Naive thymus-derived CD8-positive, alpha-beta T cell (primary cell): ENCODE data around the gene CSMD2. TPM values are rescaled to one million over a fixed set of nuclear protein-coding genes. Genes with fewer than 3 reads are reported as not detected.

Experiments used
- ATAC-seq, 2 donors: fragments of 150-1000 bp; cut with Tn5 transposase in 1 of 2; sonication (Bioruptor Pico), chemical (Tn5 transposase) in 1 of 2; 1 replicate in 1 of 2; 2 replicates in 1 of 2; pipeline ENCODE4 v1.10.0; 2021; ENCODE audit warnings: mild to moderate bottlenecking in 2 of 2, moderate library complexity in 2 of 2
- POLR2A ChIA-PET: fragments of 350-600 bp; sonication (Branson Sonifier 250); formaldehyde crosslinking; loops from one replicate; lab custom pipeline; 2021; ENCODE audit warnings: antibody characterized with exemption; lab: Charles Lee
- DNase-seq, 10 donors: peaks; one replicate each; pipeline versions ENCODE4 v3.0.0 to v3.0.0-alpha.2; 2020 to 2022
- H3K27ac Mint-ChIP-seq, 10 donors: one replicate each; pipeline ENCODE4 v1.8.0; 2020 to 2022; ENCODE audit warnings: mild to moderate bottlenecking in 10 of 10, mixed read lengths in 10 of 10, moderate library complexity in 4 of 10, inconsistent platforms in 1 of 10
- H3K27me3 Mint-ChIP-seq, 5 donors: one replicate each; pipeline ENCODE4 v1.8.0; 2021 to 2022; ENCODE audit warnings: mixed read lengths in 5 of 5
- H3K36me3 Mint-ChIP-seq, 3 donors: one replicate each; pipeline ENCODE4 v1.8.0; 2020 to 2022; ENCODE audit warnings: mixed read lengths in 3 of 3, mild to moderate bottlenecking in 2 of 3, inconsistent platforms in 1 of 3
- H3K4me1 Mint-ChIP-seq, 4 donors: one replicate each; pipeline ENCODE4 v1.8.0; 2021 to 2022; ENCODE audit warnings: mixed read lengths in 4 of 4
- H3K4me3 Mint-ChIP-seq, 10 donors: one replicate each; pipeline ENCODE4 v1.8.0; 2020 to 2022; ENCODE audit warnings: mild to moderate bottlenecking in 10 of 10, mixed read lengths in 10 of 10, moderate library complexity in 6 of 10, inconsistent platforms in 1 of 10
- H3K9me3 Mint-ChIP-seq, 9 donors: one replicate each; pipeline ENCODE4 v1.8.0; 2020 to 2022; ENCODE audit warnings: mixed read lengths in 9 of 9, mild to moderate bottlenecking in 3 of 9, inconsistent platforms in 1 of 9, moderate library complexity in 1 of 9
- polyA plus RNA-seq, 3 donors: library from polyadenylated mRNA; unstranded; fragments of 300-500 nt; fragmentation: Illumina TruSeq; gene quantifications; one replicate each; pipeline ENCODE4 v1.2.3, GENCODE V29; 2021
- total RNA-seq, 8 experiments: library from RNA in 2 of 8; stranded (reverse) in 2 of 8; gene quantifications; one replicate each; pipeline ENCODE4 v1.2.3 and lab custom pipeline; 2021 to 2026

Gene CSMD2
- total and polyA plus RNA-seq, 5 experiments from 2014 or later, result not detected

DNA sequence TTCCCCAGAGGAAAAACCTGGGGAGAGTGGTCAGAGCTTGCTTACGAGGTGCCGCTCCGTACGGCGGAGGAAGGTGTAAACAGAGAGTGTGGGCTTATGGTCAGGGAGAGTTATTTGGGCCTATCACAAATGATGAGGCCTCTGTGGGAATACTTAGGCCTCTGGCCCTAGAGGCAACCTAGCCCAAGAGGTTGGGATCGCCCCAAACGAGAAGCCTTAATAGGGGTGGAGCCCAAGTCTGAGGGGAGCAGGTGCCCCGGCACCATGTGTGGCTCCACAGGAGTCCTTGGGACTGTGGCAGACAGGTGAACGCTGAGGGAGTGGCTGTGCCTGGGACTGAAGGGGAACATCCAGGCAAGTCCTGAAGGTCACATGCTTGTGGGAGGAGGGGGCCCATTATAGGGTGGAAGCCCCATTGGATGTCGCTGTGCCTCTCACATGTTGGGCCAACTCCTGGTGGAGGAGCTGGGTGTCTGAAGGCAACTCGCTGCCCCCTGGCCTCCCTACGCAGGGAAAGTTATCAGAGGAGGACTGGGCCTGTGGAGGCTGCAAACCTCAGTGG, 557.5 kb downstream of the CSMD2 start:
- ATAC-seq (no peak), DNase-seq (no peak)
- Mint-ChIP-seq H3K36me3 (no peaks in the 10 kb centered on the region), H3K4me1 (no peaks in the 10 kb centered on the region), H3K27me3 (peaks cover 0 to 20% (median 0%) of the 10 kb centered on the region in 5 donors), H3K9me3 (no peaks in the 10 kb centered on the region), H3K4me3 (no peak overlapping the region), H3K27ac (peak overlapping the region in 1 of 10 donors; percentile 54)
- POLR2A ChIA-PET, result no interaction called here

DNA sequence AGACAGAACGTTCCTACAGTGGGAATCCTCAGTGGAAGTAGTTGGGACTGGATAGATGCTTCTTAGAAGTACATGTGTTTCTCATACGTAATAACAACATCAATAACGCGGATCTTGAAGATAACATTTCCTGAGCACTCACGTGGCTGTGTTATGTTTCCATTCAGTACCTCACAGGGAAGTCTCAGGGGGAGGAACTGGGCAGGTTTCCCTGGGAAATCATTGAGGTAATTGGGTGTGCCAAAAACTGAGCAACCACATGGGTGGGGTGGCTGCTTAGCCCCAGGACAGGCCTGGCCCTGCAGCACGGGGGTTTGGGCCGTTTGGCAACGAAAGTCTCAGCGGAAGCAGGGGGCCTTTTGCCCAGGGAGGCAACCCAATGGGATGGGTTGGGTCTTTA, 558.8 kb downstream of the CSMD2 start:
- POLR2A ChIA-PET, result no interaction called here
- DNase-seq, result no peak
- no peaks in the 10 kb centered on the region for H3K9me3 Mint-ChIP-seq
- peaks cover 0 to 20% (median 3%) of the 10 kb centered on the region in 5 donors for H3K27me3 Mint-ChIP-seq
- H3K4me3 Mint-ChIP-seq, result no peak overlapping the region
- H3K4me1 Mint-ChIP-seq, result no peaks in the 10 kb centered on the region
- no peak for ATAC-seq
- no peaks in the 10 kb centered on the region for H3K36me3 Mint-ChIP-seq
- H3K27ac Mint-ChIP-seq, result no peak overlapping the region

DNA sequence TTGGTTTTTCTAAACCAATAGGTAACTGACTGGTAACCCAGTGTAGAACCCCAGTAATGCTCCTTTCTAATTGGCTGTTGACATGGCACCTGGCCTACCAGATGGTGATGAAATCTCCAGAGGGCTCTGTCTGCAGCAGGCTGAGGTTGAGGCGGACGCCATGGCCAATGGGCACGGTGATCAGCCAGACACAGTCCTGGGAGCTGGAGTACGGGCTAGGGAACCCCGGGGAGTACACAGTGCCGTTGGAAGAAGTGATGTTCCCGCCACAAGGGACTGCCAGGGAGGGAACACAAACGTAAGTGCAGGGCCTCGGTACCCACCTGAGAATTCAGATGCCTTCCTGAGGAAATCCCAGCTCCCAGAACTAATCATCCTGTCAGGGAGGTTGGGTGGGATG, 562.8 kb downstream of the CSMD2 start:
- POLR2A ChIA-PET, result no interaction called here
- no peak for DNase-seq
- no peaks in the 10 kb centered on the region for H3K36me3 Mint-ChIP-seq
- H3K9me3 Mint-ChIP-seq, result peaks cover 0 to 3% (median 0%) of the 10 kb centered on the region in 9 donors
- peaks cover under 1 to 48% (median 6%) of the 10 kb centered on the region in 5 donors for H3K27me3 Mint-ChIP-seq
- H3K27ac Mint-ChIP-seq, result no peak overlapping the region
- H3K4me3 Mint-ChIP-seq, result no peak overlapping the region
- no peak for ATAC-seq
- H3K4me1 Mint-ChIP-seq, result no peaks in the 10 kb centered on the region

DNA sequence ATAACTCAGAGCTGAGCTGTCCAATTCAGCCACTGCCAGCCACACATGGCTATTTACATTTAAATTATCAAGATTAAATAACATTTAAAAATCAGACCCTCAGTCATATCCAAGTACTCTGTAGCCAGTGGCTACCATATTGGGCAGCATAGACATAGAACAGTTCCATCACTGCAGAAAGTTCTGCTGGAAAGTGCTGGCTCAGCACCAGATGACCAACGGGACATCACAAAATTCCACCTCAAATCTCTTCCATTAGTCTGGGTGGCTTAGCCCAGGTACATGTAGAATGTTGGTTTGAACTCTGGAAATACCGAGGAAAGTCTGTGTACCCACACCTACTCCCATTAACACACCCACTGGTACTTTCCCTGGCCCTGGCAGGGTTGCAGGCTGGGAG, 563.3 kb downstream of the CSMD2 start:
- H3K4me3 Mint-ChIP-seq, result no peak overlapping the region
- ATAC-seq (no peak), DNase-seq (no peak)
- H3K36me3 Mint-ChIP-seq, result no peaks in the 10 kb centered on the region
- H3K4me1 Mint-ChIP-seq, result no peaks in the 10 kb centered on the region
- H3K27me3 Mint-ChIP-seq, result peaks cover 3 to 50% (median 11%) of the 10 kb centered on the region in 5 donors
- H3K27ac Mint-ChIP-seq, result no peak overlapping the region
- POLR2A ChIA-PET, result no interaction called here
- H3K9me3 Mint-ChIP-seq, result peaks cover 0 to 3% (median 0%) of the 10 kb centered on the region in 9 donors

DNA sequence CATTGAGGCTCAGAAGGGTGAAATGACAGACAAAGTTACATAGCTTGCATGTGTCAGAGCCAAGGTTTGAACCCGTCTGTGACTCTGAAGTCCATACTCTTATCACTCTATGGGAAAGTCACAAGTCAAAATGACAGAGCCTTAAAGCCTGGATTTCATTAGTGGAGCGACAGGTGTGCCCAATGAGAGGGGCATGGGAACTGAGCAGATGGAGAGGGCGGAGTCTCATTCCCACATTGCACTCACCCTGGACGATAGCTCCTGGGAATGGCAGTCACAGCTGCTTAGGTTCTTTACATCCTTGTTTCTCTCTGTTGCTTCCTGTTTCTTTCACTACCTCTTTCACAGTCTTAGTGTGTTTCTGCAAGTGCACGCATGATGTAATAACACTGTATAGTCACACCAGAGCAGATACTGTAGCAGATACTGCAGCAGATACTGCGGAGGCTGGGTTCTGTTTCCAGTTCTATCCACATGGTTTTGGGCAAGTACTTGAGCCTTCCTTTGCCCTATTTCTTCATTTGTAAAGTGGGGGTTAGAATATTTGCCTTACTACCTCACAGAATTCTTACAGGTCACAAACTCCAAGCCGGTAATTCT, 565.4 kb downstream of the CSMD2 start:
- Mint-ChIP-seq H3K4me3 (no peak overlapping the region), H3K36me3 (no peaks in the 10 kb centered on the region), H3K27ac (no peak overlapping the region), H3K27me3 (peaks cover 15 to 54% (median 28%) of the 10 kb centered on the region in 5 donors), H3K4me1 (no peaks in the 10 kb centered on the region), H3K9me3 (peaks cover 0 to 3% (median 0%) of the 10 kb centered on the region in 9 donors)
- ATAC-seq, result no peak
- POLR2A ChIA-PET, result no interaction called here
- DNase-seq, result no peak

DNA sequence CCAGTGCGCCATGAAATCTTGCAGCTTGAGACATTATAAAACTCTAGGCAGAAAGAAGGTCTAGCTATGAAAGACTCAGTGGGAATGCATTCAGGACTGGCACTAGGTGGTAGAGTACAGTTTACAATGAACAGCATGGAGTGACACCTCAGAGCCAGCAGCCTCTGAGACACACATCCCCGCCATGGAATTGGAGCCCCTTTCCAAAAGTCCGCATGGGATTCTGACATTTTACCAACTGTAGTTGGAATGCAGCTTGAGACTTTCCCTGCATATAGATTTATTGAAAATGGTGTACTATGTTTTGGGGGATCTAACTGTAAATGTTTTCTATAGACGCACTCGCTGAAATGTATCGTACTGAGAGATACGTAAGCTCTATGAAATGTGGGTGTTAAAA, 576.3 kb downstream of the CSMD2 start:
- Mint-ChIP-seq H3K27ac (no peak overlapping the region), H3K4me1 (no peaks in the 10 kb centered on the region), H3K4me3 (no peak overlapping the region), H3K36me3 (no peaks in the 10 kb centered on the region), H3K9me3 (peaks cover 0 to 1% (median 0%) of the 10 kb centered on the region in 9 donors), H3K27me3 (peaks cover 0 to 18% (median 7%) of the 10 kb centered on the region in 5 donors)
- DNase-seq (no peak), ATAC-seq (no peak)
- POLR2A ChIA-PET, result no interaction called here

DNA sequence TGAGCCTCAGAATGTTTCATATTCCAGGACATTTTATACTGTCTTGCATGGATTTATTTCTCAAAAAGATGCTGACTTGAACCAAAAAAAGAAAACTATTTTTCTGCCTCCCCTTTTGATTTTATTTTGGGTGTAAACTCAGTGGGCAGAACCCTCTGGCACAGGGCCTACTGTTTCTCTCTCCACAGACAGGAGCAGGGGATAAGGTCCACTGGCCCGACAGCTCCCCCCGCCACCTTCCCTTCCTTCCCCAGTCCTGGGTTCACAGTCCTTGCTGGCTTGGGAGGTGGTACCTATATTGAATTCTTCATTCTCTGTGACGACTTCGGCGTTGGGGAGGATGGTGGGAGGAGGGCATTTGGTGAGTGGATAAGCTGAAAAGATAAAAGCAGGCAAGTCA, 578.2 kb downstream of the CSMD2 start:
- DNase-seq, result no peak
- Mint-ChIP-seq H3K27ac (no peak overlapping the region), H3K4me3 (no peak overlapping the region), H3K27me3 (peaks cover 0 to 12% (median 4%) of the 10 kb centered on the region in 5 donors), H3K9me3 (no peaks in the 10 kb centered on the region), H3K36me3 (no peaks in the 10 kb centered on the region), H3K4me1 (no peaks in the 10 kb centered on the region)
- no peak for ATAC-seq
- POLR2A ChIA-PET, result no interaction called here

DNA sequence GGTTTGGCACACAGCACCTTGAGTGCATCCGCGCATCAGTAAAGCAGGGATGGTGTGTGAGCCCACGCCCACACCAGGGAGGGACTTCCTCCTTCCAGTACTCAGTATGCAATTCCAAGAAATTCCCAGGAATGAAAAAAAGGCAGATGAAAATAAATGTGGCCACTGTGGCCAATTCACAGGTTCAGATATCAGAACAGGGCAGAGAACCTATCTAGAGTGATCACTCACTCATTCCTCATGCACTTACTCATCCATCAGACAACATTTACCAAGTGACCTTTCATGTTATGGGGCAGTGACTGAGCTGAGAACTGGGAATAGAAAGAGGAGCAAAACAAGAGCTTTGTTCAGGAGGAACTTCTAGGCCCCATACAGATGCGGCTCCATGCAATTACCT, 578.9 kb downstream of the CSMD2 start:
- ATAC-seq (no peak), DNase-seq (no peak)
- H3K27ac Mint-ChIP-seq, result no peak overlapping the region
- peaks cover 0 to 17% (median 6%) of the 10 kb centered on the region in 5 donors for H3K27me3 Mint-ChIP-seq
- no peaks in the 10 kb centered on the region for H3K36me3 Mint-ChIP-seq
- POLR2A ChIA-PET, result no interaction called here
- no peak overlapping the region for H3K4me3 Mint-ChIP-seq
- no peaks in the 10 kb centered on the region for H3K9me3 Mint-ChIP-seq
- H3K4me1 Mint-ChIP-seq, result no peaks in the 10 kb centered on the region

DNA sequence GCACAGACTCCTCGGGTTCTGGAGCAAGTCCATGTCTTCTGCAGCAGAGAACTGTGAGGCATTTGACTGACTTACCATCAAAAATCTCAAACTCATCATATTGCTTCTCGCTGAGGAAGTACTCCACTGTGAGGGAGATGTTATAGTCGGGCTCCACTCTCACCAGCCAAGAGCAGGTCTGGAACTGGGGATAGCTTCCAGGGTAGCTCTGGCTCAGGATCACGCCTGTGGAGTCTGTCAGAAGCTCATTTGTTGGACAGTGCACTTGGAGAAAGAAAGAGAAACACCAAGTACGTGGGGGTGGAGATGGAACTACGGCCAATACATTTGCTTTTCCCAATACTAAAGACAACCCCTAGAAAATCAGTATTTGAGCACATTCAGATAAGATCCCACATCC, 581.5 kb downstream of the CSMD2 start:
- no peak for DNase-seq
- POLR2A ChIA-PET, result no interaction called here

DNA sequence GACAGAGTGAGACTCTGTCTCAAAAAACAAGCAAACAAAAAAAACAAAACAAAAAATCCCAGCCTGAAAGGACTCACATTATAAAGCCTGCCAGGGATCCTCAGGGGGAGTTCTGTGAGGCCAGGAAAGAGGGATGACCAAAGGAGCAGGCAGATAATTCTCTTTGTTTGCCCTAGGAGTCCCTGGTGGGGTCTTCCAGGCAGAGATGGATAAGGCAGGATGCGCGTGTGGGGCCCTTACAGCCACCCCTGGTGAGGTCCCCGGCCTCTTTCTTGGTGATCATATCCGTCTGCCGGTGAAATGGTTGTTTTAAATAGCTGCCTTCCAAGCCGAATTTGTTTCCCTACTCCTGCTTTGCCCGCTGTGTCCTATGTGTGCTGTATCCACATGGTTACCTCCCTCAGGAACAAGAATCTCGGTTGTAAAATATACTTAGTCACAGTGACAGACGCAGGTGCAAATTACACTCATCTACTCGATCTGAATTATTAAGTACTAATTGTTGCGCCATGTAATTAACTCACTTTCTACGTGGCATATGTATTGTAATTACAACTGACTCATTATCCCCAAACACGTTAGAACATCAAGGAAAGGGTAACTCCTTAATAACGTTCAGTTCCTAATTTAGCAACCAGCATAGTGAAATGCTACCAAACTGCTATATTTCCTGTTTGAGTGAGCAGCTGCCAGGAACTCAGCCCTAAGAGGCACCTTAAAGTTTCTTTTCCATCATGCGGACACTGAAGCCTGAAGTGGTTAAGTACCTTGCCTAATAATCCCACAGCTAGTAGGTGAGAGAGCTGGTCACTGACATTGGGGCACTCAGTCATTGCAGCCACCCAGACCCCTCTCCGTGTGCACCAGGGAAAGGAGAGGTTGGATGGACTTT, 586.2 kb downstream of the CSMD2 start:
- DNase-seq, result no peak
- no peaks in the 10 kb centered on the region for H3K36me3 Mint-ChIP-seq
- H3K27me3 Mint-ChIP-seq, result peaks cover 18 to 52% (median 36%) of the 10 kb centered on the region in 5 donors
- ATAC-seq, result no peak
- no peaks in the 10 kb centered on the region for H3K9me3 Mint-ChIP-seq
- H3K4me1 Mint-ChIP-seq, result no peaks in the 10 kb centered on the region
- H3K4me3 Mint-ChIP-seq, result no peak overlapping the region
- POLR2A ChIA-PET, result no interaction called here
- peak overlapping the region in 1 of 10 donors; percentile 15 for H3K27ac Mint-ChIP-seq

More for the DNA sequence above, 581.5 kb downstream of the CSMD2 start:
- no peak overlapping the region for H3K27ac Mint-ChIP-seq
- H3K4me1 Mint-ChIP-seq, result no peaks in the 10 kb centered on the region
- no peak overlapping the region for H3K4me3 Mint-ChIP-seq
- H3K27me3 Mint-ChIP-seq, result peaks cover 2 to 38% (median 10%) of the 10 kb centered on the region in 5 donors
- H3K36me3 Mint-ChIP-seq, result no peaks in the 10 kb centered on the region
- no peak for ATAC-seq
- H3K9me3 Mint-ChIP-seq, result no peaks in the 10 kb centered on the region

DNA sequence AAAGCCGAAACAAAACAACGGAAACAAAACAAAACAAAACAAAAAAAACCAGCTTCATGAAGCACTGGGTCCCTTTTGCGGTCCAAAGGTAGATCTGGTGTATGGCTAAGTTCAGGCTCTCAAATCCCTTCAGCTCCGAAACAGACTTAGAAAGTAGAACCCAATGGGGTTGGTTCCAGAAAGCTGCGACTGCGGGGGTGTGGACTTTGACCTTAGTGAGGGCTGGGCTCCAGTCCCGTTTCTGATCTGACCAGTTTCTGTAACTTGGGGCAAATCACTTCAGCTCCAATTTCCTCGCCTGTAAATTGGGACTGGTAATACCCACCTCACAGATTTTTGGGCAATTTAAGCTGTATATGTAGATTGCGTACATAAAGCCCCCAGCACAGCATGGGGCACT, 587.4 kb downstream of the CSMD2 start:
- H3K27ac Mint-ChIP-seq, result no peak overlapping the region
- no peaks in the 10 kb centered on the region for H3K9me3 Mint-ChIP-seq
- H3K4me1 Mint-ChIP-seq, result no peaks in the 10 kb centered on the region
- H3K36me3 Mint-ChIP-seq, result no peaks in the 10 kb centered on the region
- no peak overlapping the region for H3K4me3 Mint-ChIP-seq
- POLR2A ChIA-PET, result no interaction called here
- DNase-seq, result no peak
- H3K27me3 Mint-ChIP-seq, result peaks cover 21 to 62% (median 41%) of the 10 kb centered on the region in 5 donors
- ATAC-seq, result no peak

DNA sequence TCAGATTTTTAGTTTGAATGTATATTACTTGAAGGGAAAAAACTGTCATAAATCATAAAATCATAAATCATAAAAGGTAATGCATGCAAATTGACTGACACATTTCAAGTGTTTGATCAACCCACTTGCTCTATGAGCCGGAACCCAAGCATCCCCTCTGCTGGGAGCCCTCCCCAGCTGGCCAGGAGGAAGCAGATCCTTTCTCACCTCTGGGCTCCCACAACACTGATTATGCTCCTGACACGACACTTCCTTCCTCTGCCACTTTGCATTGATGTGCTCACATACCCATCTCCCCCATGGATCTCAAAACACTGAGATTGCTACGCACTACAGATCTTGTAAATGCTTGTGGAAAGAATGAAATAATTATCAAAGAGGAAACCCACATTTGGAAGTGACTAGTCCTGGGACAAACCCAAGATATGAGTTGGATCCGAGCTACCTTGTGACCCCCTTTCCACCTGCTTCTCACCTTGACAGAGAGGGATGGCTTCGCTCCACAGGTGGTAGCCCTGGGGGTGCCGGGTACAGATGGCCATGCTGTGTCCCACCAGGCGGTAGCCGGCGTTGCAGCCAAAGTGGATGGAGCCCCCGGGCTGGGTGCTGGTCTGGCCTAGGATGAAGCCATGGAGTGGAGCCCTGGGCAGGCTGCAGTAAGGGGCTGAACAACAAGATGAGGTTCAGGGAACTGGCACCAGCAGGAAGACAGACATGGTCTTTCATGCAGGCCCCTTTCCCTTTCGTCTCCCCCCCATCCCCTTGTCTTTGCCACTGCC, 588.0 kb downstream of the CSMD2 start:
- POLR2A ChIA-PET, result no interaction called here
- H3K9me3 Mint-ChIP-seq, result peaks cover 0 to 2% (median 0%) of the 10 kb centered on the region in 9 donors
- no peaks in the 10 kb centered on the region for H3K36me3 Mint-ChIP-seq
- DNase-seq (no peak), ATAC-seq (no peak)
- H3K4me1 Mint-ChIP-seq, result no peaks in the 10 kb centered on the region
- H3K4me3 Mint-ChIP-seq, result no peak overlapping the region
- H3K27ac Mint-ChIP-seq, result peak overlapping the region in 1 of 10 donors; percentile 69
- H3K27me3 Mint-ChIP-seq, result peaks cover 23 to 68% (median 45%) of the 10 kb centered on the region in 5 donors
